HL-60 (cell line): ENCODE results near the gene SLC12A7.

Experiments used
- DNase-seq, 2 experiments: peaks; one replicate each; pipeline ENCODE4 v3.0.0-alpha.2; 2010 to 2020; ENCODE audit warnings: low read depth in 1 of 2, low spot score in 1 of 2
- H3K27ac ChIP-seq: fragments of 250-450 bp; sonication (Bioruptor Pico); replicated peaks from 2 replicates; pipeline ENCODE4 v1.5.1; 2020; ENCODE audit warnings: mild to moderate bottlenecking, moderate library complexity
- H3K27me3 ChIP-seq: fragments of 250-450 bp; sonication (Bioruptor Pico); 2 replicates; pipeline ENCODE4 v1.5.1; 2021; ENCODE audit warnings: mild to moderate bottlenecking, moderate library complexity; ENCODE audit not compliant: insufficient read depth, poor library complexity, severe bottlenecking
- H3K4me3 ChIP-seq: replicated peaks from 2 replicates; pipeline ENCODE4 v1.5.1; 2011; ENCODE audit warnings: mild to moderate bottlenecking, control low read depth, low read length; ENCODE audit not compliant: insufficient read depth
- CTCF ChIP-seq: IDR thresholded peaks from one replicate; pipeline ENCODE4 v1.5.1; 2011; ENCODE audit warnings: low read length, control low read depth, inconsistent platforms; ENCODE audit not compliant: insufficient read depth
- GABPA ChIP-seq: IDR thresholded peaks from 2 replicates; pipeline ENCODE4 v1.6.1; 2012; ENCODE audit warnings: low read depth
- POLR2AphosphoS5 ChIP-seq: IDR thresholded peaks from 2 replicates; pipeline ENCODE4 v1.6.1; 2012; ENCODE audit warnings: low read depth
- REST ChIP-seq: IDR thresholded peaks from 2 replicates; pipeline ENCODE4 v1.6.1; 2012; ENCODE audit warnings: low read depth; ENCODE audit not compliant: insufficient replicate concordance
- SPI1 ChIP-seq: IDR thresholded peaks from 2 replicates; pipeline ENCODE4 v1.6.1; 2012; ENCODE audit warnings: low read depth, mild to moderate bottlenecking, borderline replicate concordance

Gene SLC12A7

GRCh38 chr5:1010641-1011046 is 101.2 kb downstream of the SLC12A7 start:
- Histone ChIP-seq H3K27ac (no peak overlapping the region), H3K4me3 (no peak overlapping the region), H3K27me3 (peaks cover 37% of the 10 kb centered on the region)
- TF ChIP-seq GABPA (no peak), SPI1 (no peak), POLR2AphosphoS5 (no peak), REST (no peak), CTCF (no peak)
- DNase-seq = no peak

- no peak overlapping the region for H3K4me3 ChIP-seq
- no peak for DNase-seq
- peaks cover 42% of the 10 kb centered on the region for H3K27me3 ChIP-seq
- no peak overlapping the region for H3K27ac ChIP-seq
- TF ChIP-seq REST = no peak
- no peak for TF ChIP-seq POLR2AphosphoS5
- TF ChIP-seq SPI1 = no peak
- TF ChIP-seq CTCF = no peak
- no peak for TF ChIP-seq GABPA
These were observed 101.7 kb downstream of the SLC12A7 start for GRCh38 chr5:1010181-1010510.

GRCh38 chr5:1009359-1010180 is 102.3 kb downstream of the SLC12A7 start:
- Histone ChIP-seq H3K4me3 (no peak overlapping the region), H3K27me3 (peaks cover 42% of the 10 kb centered on the region), H3K27ac (no peak overlapping the region)
- no peak for DNase-seq
- TF ChIP-seq REST = no peak
- no peak for TF ChIP-seq SPI1
- no peak for TF ChIP-seq POLR2AphosphoS5
- no peak for TF ChIP-seq CTCF
- TF ChIP-seq GABPA = no peak
